Body of pancreas (tissue), 4 donors: ENCODE results near the gene DCDC2B. TPM values are rescaled to one million over a fixed set of nuclear protein-coding genes. Genes with fewer than 3 reads are reported as not detected.
A peak's percentile ranks its signal among the peaks of the same experiment; 100 is the strongest.

Experiments used
- ATAC-seq: fragments of 150-250 bp; one replicate; pipeline ENCODE4 v1.9.1; 2016
- DNase-seq, 4 donors: peaks; one replicate each; pipeline ENCODE4 v3.0.0-alpha.2; 2019
- H3K27ac ChIP-seq, 4 donors: fragments of 200-600 bp; sonication (generic); 1 replicate in 3 of 4; 2 replicates in 1 of 4; pipeline versions ENCODE4 v1.5.1 to v1.6.1; 2016 to 2019; ENCODE audit warnings: mild to moderate bottlenecking in 1 of 4, mixed read lengths in 1 of 4, moderate library complexity in 1 of 4
- H3K27me3 ChIP-seq, 2 donors: fragments of 200-600 bp; sonication (generic); one replicate each; pipeline ENCODE4 v1.6.0; 2016; ENCODE audit warnings: mild to moderate bottlenecking in 1 of 2
- H3K36me3 ChIP-seq, 2 donors: fragments of 200-600 bp; sonication (generic); replicated peaks in 1 of 2; 2 replicates each; pipeline ENCODE4 v1.5.1; 2016; ENCODE audit warnings: low read depth in 2 of 2; ENCODE audit not compliant: insufficient read depth in 1 of 2
- H3K4me1 ChIP-seq: fragments of 200-600 bp; sonication (generic); one replicate; pipeline ENCODE4 v1.6.0; 2016
- H3K4me3 ChIP-seq, 2 donors: fragments of 200-600 bp; sonication (generic); 1 replicate in 1 of 2; 2 replicates in 1 of 2; pipeline ENCODE4 v1.5.1; 2016 to 2019
- H3K9me3 ChIP-seq, 3 donors: fragments of 200-600 bp; sonication (generic); 1 replicate in 2 of 3; 2 replicates in 1 of 3; pipeline ENCODE4 v1.5.1; 2016
- POLR2A ChIP-seq, 3 donors: fragments of 450-650 bp; IDR thresholded peaks; one replicate each; pipeline ENCODE4 v1.6.1; 2016; ENCODE audit warnings: antibody characterized with exemption in 3 of 3, mild to moderate bottlenecking in 2 of 3
- WGBS, 2 donors: methylation state at CpG; one replicate each; pipeline ENCODE4 v1.1.5; 2017; 5-methylcytosine and 5-hydroxymethylcytosine counted together
- intact Hi-C: fragments of 100-400 bp; cut with DNase I; formaldehyde crosslinking; loops from one replicate; pipeline ENCODE4 v1.15.1; 2023
- total RNA-seq, 2 donors: library from RNA; depleted of rRNA; stranded (reverse); fragments of >200 nt; gene quantifications; one replicate each; pipeline ENCODE4 v1.1.0, GENCODE V29; 2016
- TF ChIP-seq, protein P1 (sequence below), 7 experiments: fragments of 450-650 bp in 4 of 7; fragments of 200-600 bp in 3 of 7; sonication (generic) in 3 of 7; IDR thresholded peaks; one replicate each; pipeline ENCODE4 v1.5.1; 2016 to 2019; ENCODE audit warnings: antibody characterized with exemption in 7 of 7

DCDC2B gene
- total RNA-seq, 2 donors from 2014 or later = not detected

DNA sequence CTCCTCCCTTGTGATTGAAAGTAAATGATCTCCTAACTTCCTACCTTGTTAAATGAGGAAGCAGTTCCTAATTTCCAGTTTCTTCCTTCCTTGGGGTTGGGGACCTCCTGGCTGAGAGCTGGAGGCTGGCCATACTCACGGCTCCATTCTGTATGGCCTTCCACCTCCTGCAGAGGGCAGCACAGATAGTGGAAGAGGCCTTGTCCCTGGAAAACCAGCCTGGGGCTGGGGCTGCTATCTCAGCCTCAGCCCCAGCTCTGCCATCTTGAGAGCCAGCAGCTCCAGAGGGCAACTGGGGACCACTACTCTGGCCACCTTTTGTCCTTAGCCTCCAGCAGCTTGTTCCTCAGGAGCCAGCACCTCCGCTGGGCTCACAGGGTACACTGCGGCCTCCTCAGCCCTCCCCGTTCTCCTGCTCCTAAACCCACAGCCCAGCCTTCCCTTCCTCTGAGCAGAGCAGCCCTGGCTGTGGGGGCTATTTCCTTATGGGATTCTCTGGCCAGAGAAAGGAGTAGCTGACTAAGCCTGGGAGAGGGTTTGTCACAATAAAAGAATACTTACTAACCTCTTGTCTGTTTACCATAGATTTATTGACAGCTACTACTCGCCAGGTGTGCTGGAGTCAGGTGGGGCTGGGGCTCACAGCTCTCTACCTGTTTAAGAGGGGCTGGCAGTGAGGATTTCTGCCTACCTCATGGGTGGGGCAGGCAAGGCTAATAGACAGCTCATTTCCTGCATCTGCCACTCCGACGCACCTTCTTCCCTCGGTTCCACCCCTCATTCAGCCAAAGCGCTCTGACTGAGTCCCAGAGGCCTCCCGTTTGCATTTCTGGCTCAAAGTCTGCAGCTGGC lies 7.0 kb downstream of the DCDC2B start:
- Histone ChIP-seq H3K27ac (no peak overlapping the region), H3K27me3 (no peaks in the 10 kb centered on the region), H3K9me3 (no peaks in the 10 kb centered on the region), H3K4me3 (no peak overlapping the region), H3K4me1 (peaks cover 7% of the 10 kb centered on the region), H3K36me3 (no peaks in the 10 kb centered on the region)
- peak; percentile 64 to 76 (median 71) for DNase-seq
- TF ChIP-seq, protein P1, sequence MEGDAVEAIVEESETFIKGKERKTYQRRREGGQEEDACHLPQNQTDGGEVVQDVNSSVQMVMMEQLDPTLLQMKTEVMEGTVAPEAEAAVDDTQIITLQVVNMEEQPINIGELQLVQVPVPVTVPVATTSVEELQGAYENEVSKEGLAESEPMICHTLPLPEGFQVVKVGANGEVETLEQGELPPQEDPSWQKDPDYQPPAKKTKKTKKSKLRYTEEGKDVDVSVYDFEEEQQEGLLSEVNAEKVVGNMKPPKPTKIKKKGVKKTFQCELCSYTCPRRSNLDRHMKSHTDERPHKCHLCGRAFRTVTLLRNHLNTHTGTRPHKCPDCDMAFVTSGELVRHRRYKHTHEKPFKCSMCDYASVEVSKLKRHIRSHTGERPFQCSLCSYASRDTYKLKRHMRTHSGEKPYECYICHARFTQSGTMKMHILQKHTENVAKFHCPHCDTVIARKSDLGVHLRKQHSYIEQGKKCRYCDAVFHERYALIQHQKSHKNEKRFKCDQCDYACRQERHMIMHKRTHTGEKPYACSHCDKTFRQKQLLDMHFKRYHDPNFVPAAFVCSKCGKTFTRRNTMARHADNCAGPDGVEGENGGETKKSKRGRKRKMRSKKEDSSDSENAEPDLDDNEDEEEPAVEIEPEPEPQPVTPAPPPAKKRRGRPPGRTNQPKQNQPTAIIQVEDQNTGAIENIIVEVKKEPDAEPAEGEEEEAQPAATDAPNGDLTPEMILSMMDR (IDR thresholded peaks at IDR 0.05) = peak; percentile 63 to 78 (median 70)
- TF ChIP-seq POLR2A (IDR thresholded peaks at IDR 0.05) = no peak
- 79 to 80% methylated on average over 10 of the region's 10 CpGs for WGBS, 2 donors
- ATAC-seq = peak; percentile 81
- intact Hi-C loops = no loop called here

DNA sequence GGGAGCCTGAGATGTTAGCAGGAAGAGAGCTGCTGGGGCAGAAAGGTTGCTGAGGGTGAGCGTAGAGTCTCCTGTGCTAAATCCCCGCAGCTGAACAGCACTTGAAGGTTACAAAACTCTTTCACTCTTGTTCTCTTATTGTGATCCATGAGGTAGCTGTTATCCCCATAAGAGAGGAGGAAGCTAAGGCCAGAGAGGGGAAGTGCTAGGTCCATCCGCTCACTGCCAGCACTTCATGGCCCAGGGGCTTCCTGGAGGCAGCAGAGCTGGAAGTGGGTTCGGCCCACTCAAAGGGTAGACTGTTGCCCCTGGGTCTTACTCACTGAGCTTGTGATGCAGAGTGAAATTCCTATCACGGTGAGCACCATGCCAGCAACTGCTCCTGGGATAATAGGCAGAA lies 7.7 kb downstream of the DCDC2B start:
- Histone ChIP-seq H3K27ac (no peak overlapping the region), H3K36me3 (no peaks in the 10 kb centered on the region), H3K4me1 (peaks cover 14% of the 10 kb centered on the region), H3K27me3 (no peaks in the 10 kb centered on the region), H3K9me3 (no peaks in the 10 kb centered on the region), H3K4me3 (no peak overlapping the region)
- 81 to 96% methylated on average over 4 to 5 of the region's 5 CpGs for WGBS, 2 donors
- DNase-seq (no peak), ATAC-seq (no peak)
- TF ChIP-seq POLR2A (IDR thresholded peaks at IDR 0.05) = no peak
- TF ChIP-seq, protein P1 (IDR thresholded peaks at IDR 0.05) = no peak
- intact Hi-C loops = no loop called here

DNA sequence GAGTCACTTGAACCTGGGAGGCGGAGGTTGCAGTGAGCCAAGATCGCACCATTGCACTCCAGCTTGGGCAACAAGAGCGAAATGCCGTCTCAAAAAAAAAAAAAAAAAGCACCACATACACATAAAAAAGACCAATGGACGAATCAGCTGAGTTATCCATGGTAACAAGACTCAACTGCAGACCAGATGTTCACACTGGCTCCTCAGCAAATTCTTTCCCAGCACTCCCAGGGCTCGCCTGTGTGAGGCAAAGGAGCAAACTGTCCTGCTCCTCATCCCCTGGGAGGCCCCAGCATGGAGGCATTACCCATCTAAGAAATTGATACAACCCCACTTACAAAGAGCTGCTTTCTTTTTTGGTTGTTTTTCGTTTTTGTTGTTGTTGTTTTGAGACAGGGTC lies 10.1 kb downstream of the DCDC2B start:
- Histone ChIP-seq H3K4me3 (no peak overlapping the region), H3K36me3 (no peaks in the 10 kb centered on the region), H3K27ac (no peak overlapping the region), H3K27me3 (no peaks in the 10 kb centered on the region), H3K9me3 (no peaks in the 10 kb centered on the region), H3K4me1 (peaks cover 28% of the 10 kb centered on the region)
- TF ChIP-seq POLR2A (IDR thresholded peaks at IDR 0.05) = no peak
- TF ChIP-seq, protein P1 (IDR thresholded peaks at IDR 0.05) = no peak
- DNase-seq (no peak), ATAC-seq (no peak)
- intact Hi-C loops = no loop called here
- WGBS, 2 donors = 75 to 77% methylated on average over 7 of the region's 7 CpGs

DNA sequence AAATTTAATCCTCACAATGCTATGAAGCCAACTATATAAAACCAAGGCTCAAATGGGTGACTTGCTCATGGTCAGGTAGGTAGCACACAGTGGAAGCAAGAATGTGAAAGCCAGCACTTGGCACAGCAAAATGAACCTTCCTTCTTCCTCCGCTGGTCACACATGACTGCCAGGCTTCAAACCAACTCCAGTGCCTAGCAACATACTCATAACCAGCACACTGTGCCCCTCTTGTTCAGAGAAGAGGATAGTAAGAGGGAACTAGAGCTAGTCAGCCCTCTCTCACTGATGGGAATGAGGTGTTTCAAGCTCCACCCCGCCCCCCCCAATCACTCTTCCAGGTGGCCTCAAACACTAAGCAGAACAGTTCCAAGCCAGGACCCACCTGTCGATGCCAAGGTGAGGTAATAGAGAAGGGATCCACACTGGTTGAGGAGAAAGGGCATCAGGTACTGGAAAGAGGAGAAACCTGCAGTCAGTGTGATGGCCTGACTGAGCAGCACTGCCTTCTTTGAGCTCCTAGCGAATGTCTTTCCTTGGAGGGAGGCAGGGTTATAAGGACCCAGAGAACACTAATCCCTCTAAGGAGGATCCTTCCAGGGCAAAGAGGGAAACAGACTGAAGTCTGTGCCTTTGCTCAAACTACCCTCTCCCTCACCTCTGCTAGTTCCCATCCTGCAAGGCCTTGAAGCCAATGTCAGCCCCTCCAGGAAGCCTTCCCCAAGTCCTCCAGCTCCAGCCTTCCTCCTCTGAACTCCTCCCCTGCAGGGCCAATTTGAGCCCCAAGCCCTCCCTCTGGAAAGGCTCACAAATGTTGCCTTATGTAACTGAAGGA lies 12.1 kb downstream of the DCDC2B start:
- 80 to 84% methylated on average over 4 of the region's 4 CpGs for WGBS, 2 donors
- DNase-seq (no peak), ATAC-seq (no peak)
- H3K9me3 ChIP-seq = no peaks in the 10 kb centered on the region
- H3K4me3 ChIP-seq = peak overlapping the region in 1 of 2 donors; percentile 84
- H3K27ac ChIP-seq = peak overlapping the region in 1 of 4 donors; percentile 60
- H3K36me3 ChIP-seq = no peaks in the 10 kb centered on the region
- intact Hi-C loops = no loop called here
- H3K27me3 ChIP-seq = no peaks in the 10 kb centered on the region
- peaks cover 27% of the 10 kb centered on the region for H3K4me1 ChIP-seq
- TF ChIP-seq POLR2A (IDR thresholded peaks at IDR 0.05) = no peak
- TF ChIP-seq, protein P1 (IDR thresholded peaks at IDR 0.05) = no peak
